ENCODE data around the gene SLC23A2.

The SLC23A2 gene

GRCh38 chr20:4812216-4812615 is 189.1 kb downstream of the SLC23A2 start (continued):
- no peak for TF ChIP-seq PATZ1 (tag by site-specific recombination; IDR thresholded peaks at IDR 0.05)
- TF ChIP-seq ZNF354C (tag by site-specific recombination; IDR thresholded peaks at IDR 0.05; ENCODE audit: borderline replicate concordance, low read depth): no peak
- TF ChIP-seq ZNF121 (tag by site-specific recombination; IDR thresholded peaks at IDR 0.05): no peak
- no peak for TF ChIP-seq ZNF18 (tag by site-specific recombination; IDR thresholded peaks at IDR 0.05)
- TF ChIP-seq FEZF1 (tag by site-specific recombination; IDR thresholded peaks at IDR 0.05): no peak
- no peak for TF ChIP-seq BCL6B (tag by site-specific recombination; IDR thresholded peaks at IDR 0.05)
- TF ChIP-seq ZNF596 (tag by site-specific recombination; IDR thresholded peaks at IDR 0.05): no peak
- TF ChIP-seq ZNF776 (tag by site-specific recombination; IDR thresholded peaks at IDR 0.05; ENCODE audit: borderline replicate concordance): no peak
- no peak for TF ChIP-seq KLF10 (tag by site-specific recombination; IDR thresholded peaks at IDR 0.05)
- no peak for TF ChIP-seq ZNF549 (tag by site-specific recombination; IDR thresholded peaks at IDR 0.05)

GRCh38 chr20:4811661-4812181 is 189.6 kb downstream of the SLC23A2 start:
- CTCF ChIA-PET: no interaction called here
- H3K9me3 ChIP-seq (ENCODE audit: control insufficient read depth, insufficient read depth, low read depth, low read length): no peaks in the 10 kb centered on the region
- no peak overlapping the region for H3K4me3 ChIP-seq (ENCODE audit: low read depth, low read length)
- H3K36me3 ChIP-seq (ENCODE audit: control insufficient read depth in 2 of 2, insufficient read depth in 1 of 2, low read length in 2 of 2): no peaks in the 10 kb centered on the region
- H3K4me1 ChIP-seq (ENCODE audit: control insufficient read depth, insufficient read depth, low read length): no peaks in the 10 kb centered on the region
- no peak overlapping the region for H3K27ac ChIP-seq (ENCODE audit: extremely low read depth, low read depth, low read length)
- POLR2A ChIA-PET: interaction anchor here (0.5 kb wide), 1 partner anchor 12 kb away, joined by 3 read pairs; no protein-coding TSS in a partner anchor
- TF ChIP-seq PBX3 (CRISPR knock-in tag; IDR thresholded peaks at IDR 0.05) (no peak), ZSCAN4 (tag by site-specific recombination; IDR thresholded peaks at IDR 0.05) (no peak), SCRT1 (tag by site-specific recombination; IDR thresholded peaks at IDR 0.05; ENCODE audit: borderline replicate concordance) (no peak), PRDM6 (tag by site-specific recombination; IDR thresholded peaks at IDR 0.05) (no peak), ELK4 (IDR thresholded peaks at IDR 0.05; ENCODE audit: borderline replicate concordance, low read depth, low read length) (no peak), ZNF362 (tag by site-specific recombination; IDR thresholded peaks at IDR 0.05) (no peak), ZNF433 (tag by site-specific recombination; IDR thresholded peaks at IDR 0.05; ENCODE audit: low read depth) (no peak), ZNF280C (tag by site-specific recombination; IDR thresholded peaks at IDR 0.05) (no peak), HOXA7 (CRISPR knock-in tag; IDR thresholded peaks at IDR 0.05; ENCODE audit: borderline replicate concordance) (no peak), CTCF (tag by site-specific recombination; IDR thresholded peaks at IDR 0.05) (no peak)

Measured in HEK293 (cell line).